ENCODE results near the gene ZNF208. TPM values are rescaled to one million over a fixed set of nuclear protein-coding genes. Genes with fewer than 3 reads are reported as not detected.
"Not testable (repeated sequence)": the region's sequence is repeated elsewhere in the genome, so short reads cannot be mapped to it uniquely, and the experiment has no call there.

Gene ZNF208
- not detected in 2 replicates for polyA plus RNA-seq
- not detected in 2 replicates for polyA minus RNA-seq

GRCh38 chr19:22010437-22011143 is at the start of gene ZNF208:
Gene ZNF208, minus strand, starts transcription at chr19:22010943. Its CDS starts 149 bp downstream, at chr19:22010794.
- not testable (repeated sequence) for H3K27me3 ChIP-seq (ENCODE audit: insufficient read depth, low read depth, low read length); H3F3A ChIP-seq (ENCODE audit: insufficient read depth, low read length, poor library complexity, severe bottlenecking); H2AFZ ChIP-seq (ENCODE audit: low read depth, low read length); H3K4me3 ChIP-seq (ENCODE audit: low read length); H3K9me2 ChIP-seq (ENCODE audit: insufficient read depth, low read length); H3K9me3 ChIP-seq (ENCODE audit: low read length); H3K27ac ChIP-seq (ENCODE audit: low read length); H4K20me1 ChIP-seq (ENCODE audit: insufficient read depth); H3K4me2 ChIP-seq (ENCODE audit: low read length); H3K79me2 ChIP-seq (replicated peaks; ENCODE audit: insufficient read depth, low read length); H3K9ac ChIP-seq (ENCODE audit: low read length); H3K36me3 ChIP-seq (ENCODE audit: insufficient read depth, low read length)

DNA sequence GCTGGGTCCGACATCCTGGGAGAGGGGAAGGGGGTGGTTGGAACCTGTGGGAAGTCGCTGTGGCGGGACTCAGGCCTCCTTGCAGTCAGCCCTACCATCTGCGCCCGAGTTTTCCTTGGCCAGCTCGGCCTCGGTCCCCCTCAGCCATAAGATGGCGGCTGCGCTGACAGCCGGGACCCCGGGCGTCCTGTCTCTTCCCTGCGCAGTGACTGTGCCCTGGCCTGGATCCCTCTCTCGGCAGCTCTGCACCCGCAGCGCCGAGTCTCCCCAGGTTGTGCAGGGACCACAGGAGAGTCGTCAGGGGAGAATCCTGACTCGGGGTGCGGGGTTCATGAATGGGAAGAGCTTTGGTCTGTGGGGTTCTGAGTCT is 41.9 kb upstream of the ZNF208 start:
- Histone ChIP-seq H3K9me2 (ENCODE audit: insufficient read depth, low read length) (no peaks in the 10 kb centered on the region), H4K20me1 (ENCODE audit: insufficient read depth) (no peaks in the 10 kb centered on the region), H3K27me3 (ENCODE audit: insufficient read depth, low read depth, low read length) (no peaks in the 10 kb centered on the region), H3F3A (ENCODE audit: insufficient read depth, low read length, poor library complexity, severe bottlenecking) (no peaks in the 10 kb centered on the region), H3K9ac (ENCODE audit: low read length) (no peak overlapping the region), H3K79me2 (replicated peaks; ENCODE audit: insufficient read depth, low read length) (no peaks in the 10 kb centered on the region), H2AFZ (ENCODE audit: low read depth, low read length) (no peak overlapping the region), H3K9me3 (ENCODE audit: low read length) (peaks cover 4% of the 10 kb centered on the region), H3K4me3 (ENCODE audit: low read length) (no peak overlapping the region), H3K27ac (ENCODE audit: low read length) (no peak overlapping the region), H3K36me3 (ENCODE audit: insufficient read depth, low read length) (no peaks in the 10 kb centered on the region), H3K4me2 (ENCODE audit: low read length) (no peak overlapping the region)
- TF ChIP-seq, protein P1, sequence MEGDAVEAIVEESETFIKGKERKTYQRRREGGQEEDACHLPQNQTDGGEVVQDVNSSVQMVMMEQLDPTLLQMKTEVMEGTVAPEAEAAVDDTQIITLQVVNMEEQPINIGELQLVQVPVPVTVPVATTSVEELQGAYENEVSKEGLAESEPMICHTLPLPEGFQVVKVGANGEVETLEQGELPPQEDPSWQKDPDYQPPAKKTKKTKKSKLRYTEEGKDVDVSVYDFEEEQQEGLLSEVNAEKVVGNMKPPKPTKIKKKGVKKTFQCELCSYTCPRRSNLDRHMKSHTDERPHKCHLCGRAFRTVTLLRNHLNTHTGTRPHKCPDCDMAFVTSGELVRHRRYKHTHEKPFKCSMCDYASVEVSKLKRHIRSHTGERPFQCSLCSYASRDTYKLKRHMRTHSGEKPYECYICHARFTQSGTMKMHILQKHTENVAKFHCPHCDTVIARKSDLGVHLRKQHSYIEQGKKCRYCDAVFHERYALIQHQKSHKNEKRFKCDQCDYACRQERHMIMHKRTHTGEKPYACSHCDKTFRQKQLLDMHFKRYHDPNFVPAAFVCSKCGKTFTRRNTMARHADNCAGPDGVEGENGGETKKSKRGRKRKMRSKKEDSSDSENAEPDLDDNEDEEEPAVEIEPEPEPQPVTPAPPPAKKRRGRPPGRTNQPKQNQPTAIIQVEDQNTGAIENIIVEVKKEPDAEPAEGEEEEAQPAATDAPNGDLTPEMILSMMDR (IDR thresholded peaks at IDR 0.05; ENCODE audit: poor library complexity, severe bottlenecking), result no peak
- TF ChIP-seq, protein P2, sequence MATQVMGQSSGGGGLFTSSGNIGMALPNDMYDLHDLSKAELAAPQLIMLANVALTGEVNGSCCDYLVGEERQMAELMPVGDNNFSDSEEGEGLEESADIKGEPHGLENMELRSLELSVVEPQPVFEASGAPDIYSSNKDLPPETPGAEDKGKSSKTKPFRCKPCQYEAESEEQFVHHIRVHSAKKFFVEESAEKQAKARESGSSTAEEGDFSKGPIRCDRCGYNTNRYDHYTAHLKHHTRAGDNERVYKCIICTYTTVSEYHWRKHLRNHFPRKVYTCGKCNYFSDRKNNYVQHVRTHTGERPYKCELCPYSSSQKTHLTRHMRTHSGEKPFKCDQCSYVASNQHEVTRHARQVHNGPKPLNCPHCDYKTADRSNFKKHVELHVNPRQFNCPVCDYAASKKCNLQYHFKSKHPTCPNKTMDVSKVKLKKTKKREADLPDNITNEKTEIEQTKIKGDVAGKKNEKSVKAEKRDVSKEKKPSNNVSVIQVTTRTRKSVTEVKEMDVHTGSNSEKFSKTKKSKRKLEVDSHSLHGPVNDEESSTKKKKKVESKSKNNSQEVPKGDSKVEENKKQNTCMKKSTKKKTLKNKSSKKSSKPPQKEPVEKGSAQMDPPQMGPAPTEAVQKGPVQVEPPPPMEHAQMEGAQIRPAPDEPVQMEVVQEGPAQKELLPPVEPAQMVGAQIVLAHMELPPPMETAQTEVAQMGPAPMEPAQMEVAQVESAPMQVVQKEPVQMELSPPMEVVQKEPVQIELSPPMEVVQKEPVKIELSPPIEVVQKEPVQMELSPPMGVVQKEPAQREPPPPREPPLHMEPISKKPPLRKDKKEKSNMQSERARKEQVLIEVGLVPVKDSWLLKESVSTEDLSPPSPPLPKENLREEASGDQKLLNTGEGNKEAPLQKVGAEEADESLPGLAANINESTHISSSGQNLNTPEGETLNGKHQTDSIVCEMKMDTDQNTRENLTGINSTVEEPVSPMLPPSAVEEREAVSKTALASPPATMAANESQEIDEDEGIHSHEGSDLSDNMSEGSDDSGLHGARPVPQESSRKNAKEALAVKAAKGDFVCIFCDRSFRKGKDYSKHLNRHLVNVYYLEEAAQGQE (IDR thresholded peaks at IDR 0.05; ENCODE audit: borderline replicate concordance), result no peak

DNA sequence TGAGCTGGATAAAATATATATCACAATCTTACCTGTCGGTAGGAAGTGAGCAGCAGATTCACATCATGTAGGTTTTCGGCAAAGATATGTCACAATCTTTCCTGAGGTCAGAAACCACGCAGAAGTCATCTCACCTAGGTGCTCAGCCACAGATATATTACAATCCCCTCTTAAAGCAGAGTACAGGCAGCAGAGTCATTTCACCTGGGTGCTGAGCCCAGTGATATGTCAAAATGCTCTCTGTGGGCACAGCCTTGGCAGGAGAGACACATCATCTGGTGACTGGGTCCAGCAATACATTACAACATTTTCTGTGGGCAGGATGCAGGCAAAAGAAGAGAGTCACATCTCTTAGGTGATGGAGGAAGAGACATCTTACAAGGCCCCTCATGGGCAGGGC is 30.4 kb upstream of the ZNF208 start:
- not testable (repeated sequence) for H3K4me3 ChIP-seq (ENCODE audit: low read length); H2AFZ ChIP-seq (ENCODE audit: low read depth, low read length); H3F3A ChIP-seq (ENCODE audit: insufficient read depth, low read length, poor library complexity, severe bottlenecking); H4K20me1 ChIP-seq (ENCODE audit: insufficient read depth); H3K27ac ChIP-seq (ENCODE audit: low read length); H3K4me2 ChIP-seq (ENCODE audit: low read length); H3K36me3 ChIP-seq (ENCODE audit: insufficient read depth, low read length); H3K9me2 ChIP-seq (ENCODE audit: insufficient read depth, low read length); H3K79me2 ChIP-seq (replicated peaks; ENCODE audit: insufficient read depth, low read length); H3K9ac ChIP-seq (ENCODE audit: low read length); H3K27me3 ChIP-seq (ENCODE audit: insufficient read depth, low read depth, low read length)
- H3K9me3 ChIP-seq (ENCODE audit: low read length), result peaks cover 15% of the 10 kb centered on the region

- H3K9ac ChIP-seq (ENCODE audit: low read length), result no peak overlapping the region
- H3K9me2 ChIP-seq (ENCODE audit: insufficient read depth, low read length), result no peaks in the 10 kb centered on the region
- H4K20me1 ChIP-seq (ENCODE audit: insufficient read depth), result no peaks in the 10 kb centered on the region
- no peaks in the 10 kb centered on the region for H3F3A ChIP-seq (ENCODE audit: insufficient read depth, low read length, poor library complexity, severe bottlenecking)
- H3K4me3 ChIP-seq (ENCODE audit: low read length), result no peak overlapping the region
- H2AFZ ChIP-seq (ENCODE audit: low read depth, low read length), result no peak overlapping the region
- H3K9me3 ChIP-seq (ENCODE audit: low read length), result peaks cover 3% of the 10 kb centered on the region
- no peaks in the 10 kb centered on the region for H3K27me3 ChIP-seq (ENCODE audit: insufficient read depth, low read depth, low read length)
- no peaks in the 10 kb centered on the region for H3K36me3 ChIP-seq (ENCODE audit: insufficient read depth, low read length)
- H3K79me2 ChIP-seq (replicated peaks; ENCODE audit: insufficient read depth, low read length), result no peaks in the 10 kb centered on the region
- H3K4me2 ChIP-seq (ENCODE audit: low read length), result no peak overlapping the region
- no peak overlapping the region for H3K27ac ChIP-seq (ENCODE audit: low read length)
- TF ChIP-seq, protein P2 (IDR thresholded peaks at IDR 0.05; ENCODE audit: borderline replicate concordance), result no peak
- TF ChIP-seq SMC3 (conservative IDR thresholded peaks at IDR 0.05; ENCODE audit: poor library complexity), result no peak
- TF ChIP-seq MXI1 (conservative IDR thresholded peaks at IDR 0.05; ENCODE audit: poor library complexity, severe bottlenecking), result no peak
- no peak for TF ChIP-seq POLR2AphosphoS5 (IDR thresholded peaks at IDR 0.05)
- TF ChIP-seq, protein P1 (IDR thresholded peaks at IDR 0.05; ENCODE audit: poor library complexity, severe bottlenecking), result no peak
- no peak for TF ChIP-seq TAF1 (IDR thresholded peaks at IDR 0.05; ENCODE audit: low read depth)
Measured at GRCh38 chr19:22030680-22031079, 19.9 kb upstream of the ZNF208 start.

Measured in neural cell (in vitro differentiated cells).